ENCODE measurements around the gene CEP104.

The CEP104 gene

DNA sequence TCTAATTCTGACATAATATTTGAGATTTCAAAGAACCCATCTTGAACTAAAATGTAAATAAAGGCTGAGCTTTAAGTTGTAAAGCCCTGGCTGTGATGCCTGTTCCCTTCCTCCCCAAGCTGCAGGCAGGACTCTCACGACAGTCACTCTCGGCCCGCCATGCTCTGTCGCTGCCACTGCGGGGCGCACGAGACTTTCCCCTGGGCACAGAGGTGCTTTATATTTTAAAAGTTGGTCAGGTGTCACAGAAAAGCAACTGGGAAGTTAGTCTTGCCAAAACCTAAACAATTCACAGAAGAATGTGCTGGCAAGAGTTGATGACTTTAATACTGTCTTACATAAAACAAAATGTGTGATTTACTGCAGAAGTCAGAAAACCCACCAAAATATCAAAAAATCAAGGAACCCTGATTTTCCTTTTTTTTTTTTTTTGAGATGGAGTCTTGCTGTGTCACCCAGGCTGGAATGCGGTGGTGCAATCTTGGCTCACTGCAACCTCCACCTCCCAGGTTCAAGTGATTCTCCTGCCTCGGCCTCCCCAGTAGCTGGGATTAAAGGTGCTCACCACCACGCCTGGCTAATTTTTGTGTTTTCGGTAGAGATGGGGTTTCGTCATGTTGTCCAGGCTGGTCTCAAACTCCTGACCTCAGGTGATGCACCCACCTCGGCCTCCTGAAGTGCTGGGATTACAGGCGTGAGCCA, 71.4 kb downstream of the CEP104 start:
- DNase-seq (ENCODE audit: low read depth in 1 of 2, low spot score in 1 of 2), result peak in 1 of 2 experiments; percentile 35
- Histone ChIP-seq H3K4me3 (replicated peaks; ENCODE audit: insufficient read depth, low read length) (no peak overlapping the region), H3K27ac (replicated peaks) (no peak overlapping the region), H3K27me3 (ENCODE audit: insufficient read depth, poor library complexity, severe bottlenecking) (no peaks in the 10 kb centered on the region)
- TF ChIP-seq, protein P1, sequence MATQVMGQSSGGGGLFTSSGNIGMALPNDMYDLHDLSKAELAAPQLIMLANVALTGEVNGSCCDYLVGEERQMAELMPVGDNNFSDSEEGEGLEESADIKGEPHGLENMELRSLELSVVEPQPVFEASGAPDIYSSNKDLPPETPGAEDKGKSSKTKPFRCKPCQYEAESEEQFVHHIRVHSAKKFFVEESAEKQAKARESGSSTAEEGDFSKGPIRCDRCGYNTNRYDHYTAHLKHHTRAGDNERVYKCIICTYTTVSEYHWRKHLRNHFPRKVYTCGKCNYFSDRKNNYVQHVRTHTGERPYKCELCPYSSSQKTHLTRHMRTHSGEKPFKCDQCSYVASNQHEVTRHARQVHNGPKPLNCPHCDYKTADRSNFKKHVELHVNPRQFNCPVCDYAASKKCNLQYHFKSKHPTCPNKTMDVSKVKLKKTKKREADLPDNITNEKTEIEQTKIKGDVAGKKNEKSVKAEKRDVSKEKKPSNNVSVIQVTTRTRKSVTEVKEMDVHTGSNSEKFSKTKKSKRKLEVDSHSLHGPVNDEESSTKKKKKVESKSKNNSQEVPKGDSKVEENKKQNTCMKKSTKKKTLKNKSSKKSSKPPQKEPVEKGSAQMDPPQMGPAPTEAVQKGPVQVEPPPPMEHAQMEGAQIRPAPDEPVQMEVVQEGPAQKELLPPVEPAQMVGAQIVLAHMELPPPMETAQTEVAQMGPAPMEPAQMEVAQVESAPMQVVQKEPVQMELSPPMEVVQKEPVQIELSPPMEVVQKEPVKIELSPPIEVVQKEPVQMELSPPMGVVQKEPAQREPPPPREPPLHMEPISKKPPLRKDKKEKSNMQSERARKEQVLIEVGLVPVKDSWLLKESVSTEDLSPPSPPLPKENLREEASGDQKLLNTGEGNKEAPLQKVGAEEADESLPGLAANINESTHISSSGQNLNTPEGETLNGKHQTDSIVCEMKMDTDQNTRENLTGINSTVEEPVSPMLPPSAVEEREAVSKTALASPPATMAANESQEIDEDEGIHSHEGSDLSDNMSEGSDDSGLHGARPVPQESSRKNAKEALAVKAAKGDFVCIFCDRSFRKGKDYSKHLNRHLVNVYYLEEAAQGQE (IDR thresholded peaks at IDR 0.05; ENCODE audit: insufficient replicate concordance, low read depth), result no peak
- TF ChIP-seq, protein P2, sequence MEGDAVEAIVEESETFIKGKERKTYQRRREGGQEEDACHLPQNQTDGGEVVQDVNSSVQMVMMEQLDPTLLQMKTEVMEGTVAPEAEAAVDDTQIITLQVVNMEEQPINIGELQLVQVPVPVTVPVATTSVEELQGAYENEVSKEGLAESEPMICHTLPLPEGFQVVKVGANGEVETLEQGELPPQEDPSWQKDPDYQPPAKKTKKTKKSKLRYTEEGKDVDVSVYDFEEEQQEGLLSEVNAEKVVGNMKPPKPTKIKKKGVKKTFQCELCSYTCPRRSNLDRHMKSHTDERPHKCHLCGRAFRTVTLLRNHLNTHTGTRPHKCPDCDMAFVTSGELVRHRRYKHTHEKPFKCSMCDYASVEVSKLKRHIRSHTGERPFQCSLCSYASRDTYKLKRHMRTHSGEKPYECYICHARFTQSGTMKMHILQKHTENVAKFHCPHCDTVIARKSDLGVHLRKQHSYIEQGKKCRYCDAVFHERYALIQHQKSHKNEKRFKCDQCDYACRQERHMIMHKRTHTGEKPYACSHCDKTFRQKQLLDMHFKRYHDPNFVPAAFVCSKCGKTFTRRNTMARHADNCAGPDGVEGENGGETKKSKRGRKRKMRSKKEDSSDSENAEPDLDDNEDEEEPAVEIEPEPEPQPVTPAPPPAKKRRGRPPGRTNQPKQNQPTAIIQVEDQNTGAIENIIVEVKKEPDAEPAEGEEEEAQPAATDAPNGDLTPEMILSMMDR (IDR thresholded peaks at IDR 0.05; ENCODE audit: insufficient read depth, low read length), result peak; percentile 28
- TF ChIP-seq GABPA (IDR thresholded peaks at IDR 0.05; ENCODE audit: low read depth) (no peak), SPI1 (IDR thresholded peaks at IDR 0.05; ENCODE audit: borderline replicate concordance, low read depth) (no peak)

- TF ChIP-seq SPI1 (IDR thresholded peaks at IDR 0.05; ENCODE audit: borderline replicate concordance, low read depth), result no peak
- TF ChIP-seq, protein P2 (IDR thresholded peaks at IDR 0.05; ENCODE audit: insufficient read depth, low read length), result no peak
- Histone ChIP-seq H3K4me3 (replicated peaks; ENCODE audit: insufficient read depth, low read length) (no peak overlapping the region), H3K27ac (replicated peaks) (no peak overlapping the region), H3K27me3 (ENCODE audit: insufficient read depth, poor library complexity, severe bottlenecking) (no peaks in the 10 kb centered on the region)
- DNase-seq (ENCODE audit: low read depth in 1 of 2, low spot score in 1 of 2), result no peak
Measured at GRCh38 chr1:3785045-3785444, 72.0 kb downstream of the CEP104 start.

DNA sequence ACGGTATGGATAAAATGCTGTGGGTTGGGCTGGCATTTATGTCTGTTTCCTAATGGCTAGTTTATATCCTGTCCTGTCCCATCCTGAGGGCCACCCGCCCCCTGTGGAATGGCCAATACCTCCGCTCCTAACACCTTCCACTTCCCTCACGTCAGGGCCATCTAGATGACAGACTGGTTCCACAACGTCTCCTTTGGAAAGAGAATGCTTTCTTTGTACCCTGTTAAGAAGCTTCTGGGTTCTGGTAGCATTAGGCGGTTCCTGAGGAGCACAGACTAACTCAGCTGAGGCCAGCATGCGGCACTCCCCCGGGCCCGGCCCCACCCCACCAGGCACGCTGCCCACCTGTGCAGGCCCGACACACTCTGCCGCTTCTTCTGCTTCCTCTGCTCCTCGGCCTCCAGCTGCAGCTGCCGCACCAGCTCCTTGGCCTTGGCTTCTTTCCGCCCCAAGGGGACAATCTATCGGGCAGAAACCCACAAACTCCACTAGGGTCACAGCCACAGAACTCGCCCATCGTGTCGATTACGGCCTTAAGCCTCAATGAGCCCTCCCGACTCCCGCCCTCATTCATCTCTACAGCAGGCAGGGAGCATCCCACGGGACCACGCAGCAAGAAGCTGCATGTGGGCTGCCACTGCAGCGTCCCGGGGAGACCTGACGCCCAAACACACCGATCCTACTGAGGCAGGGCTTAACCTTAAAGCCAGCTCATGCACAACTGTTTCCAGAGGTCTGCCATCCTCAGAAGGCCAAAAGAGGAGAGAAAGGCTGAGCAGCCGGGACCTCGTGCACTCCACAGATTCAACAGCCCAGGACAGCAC, 73.1 kb downstream of the CEP104 start:
- no peak for DNase-seq (ENCODE audit: low read depth in 1 of 2, low spot score in 1 of 2)
- Histone ChIP-seq H3K27me3 (ENCODE audit: insufficient read depth, poor library complexity, severe bottlenecking) (no peaks in the 10 kb centered on the region), H3K4me3 (replicated peaks; ENCODE audit: insufficient read depth, low read length) (no peak overlapping the region), H3K27ac (replicated peaks) (no peak overlapping the region)
- TF ChIP-seq SPI1 (IDR thresholded peaks at IDR 0.05; ENCODE audit: borderline replicate concordance, low read depth), result no peak
- TF ChIP-seq, protein P2 (IDR thresholded peaks at IDR 0.05; ENCODE audit: insufficient read depth, low read length), result no peak
- no peak for TF ChIP-seq GABPA (IDR thresholded peaks at IDR 0.05; ENCODE audit: low read depth)
- TF ChIP-seq, protein P1 (IDR thresholded peaks at IDR 0.05; ENCODE audit: insufficient replicate concordance, low read depth), result no peak
- TF ChIP-seq POLR2AphosphoS5 (IDR thresholded peaks at IDR 0.05; ENCODE audit: low read depth), result no peak

Data from HL-60 (cell line).